Stimulated activated CD4-positive, alpha-beta T cell treated with anti-CD3 and anti-CD28 coated beads, Interleukin-1b, Interleukin-23, amount 100 ng/mL, for 48 hours (primary cell): Measurements from ENCODE around the gene ZNF599.

Experiments
- DNase-seq: peaks from one replicate; pipeline ENCODE4 v3.0.0-alpha.2; 2020

Gene ZNF599

GRCh38 chr19:34734537-34735103 is 38.4 kb downstream of the ZNF599 start:
- no peak for DNase-seq

GRCh38 chr19:34733746-34734536 is 39.1 kb downstream of the ZNF599 start, which contains the start of gene ZNF181:
ZNF181 (plus strand) TSS chr19:34734243; CDS start chr19:34735038, 795 bp downstream.
- DNase-seq: peak; percentile 83

DNA sequence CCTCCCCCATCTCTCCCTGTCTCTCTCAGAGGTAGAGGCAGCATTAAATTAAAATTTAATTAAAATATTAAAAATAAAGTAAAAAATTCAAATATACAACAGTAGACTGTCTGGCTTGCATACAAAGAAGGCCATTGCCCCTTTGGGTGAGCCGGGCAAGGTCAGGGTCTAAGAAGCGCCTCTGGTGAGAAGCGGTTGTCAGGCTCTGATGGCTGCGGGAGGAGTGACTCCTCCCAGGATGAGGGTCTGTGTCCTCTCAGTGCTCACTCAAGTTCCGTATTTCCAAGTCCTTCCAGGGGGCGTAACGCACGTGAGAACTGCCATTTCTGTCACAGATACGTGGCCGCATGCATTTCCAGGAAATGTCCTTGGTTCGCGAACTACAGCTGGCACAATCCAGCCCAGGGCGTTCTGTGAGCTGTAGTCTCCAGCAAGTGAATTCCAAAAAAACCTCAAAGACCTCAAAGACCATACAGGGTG is 39.7 kb downstream of the ZNF599 start:
- DNase-seq: no peak

DNA sequence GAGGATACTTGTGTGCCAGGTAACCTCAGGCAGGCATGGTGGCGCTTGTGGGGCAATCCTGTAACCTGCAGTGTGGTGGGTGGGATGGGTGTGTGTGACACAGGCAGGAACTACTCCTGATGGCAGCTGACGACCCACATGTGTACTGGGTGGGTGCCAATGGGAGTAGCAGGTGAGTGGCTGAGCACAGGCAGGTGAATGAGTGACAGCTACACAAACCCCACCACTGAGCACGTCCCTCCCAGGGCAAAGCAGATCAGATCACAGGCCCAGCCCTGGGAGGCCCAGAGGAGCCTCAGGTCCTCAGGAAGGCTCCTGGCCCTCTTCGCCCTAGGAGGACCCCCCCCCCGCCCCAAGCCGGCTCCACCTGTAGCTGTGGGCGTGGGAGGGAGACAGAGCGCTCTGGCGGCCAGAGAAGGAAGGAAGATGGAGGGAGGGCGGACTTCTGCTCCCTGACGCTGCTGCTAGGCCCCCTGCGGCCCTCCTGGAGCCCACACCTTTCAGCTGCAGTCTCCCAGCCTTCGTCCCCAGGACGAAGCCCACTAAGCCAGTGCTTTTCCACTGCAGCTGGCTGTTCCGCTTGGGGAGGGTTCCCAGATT is 40.3 kb downstream of the ZNF599 start:
- no peak for DNase-seq

GRCh38 chr19:34731964-34732363 is 41.1 kb downstream of the ZNF599 start:
- DNase-seq: no peak

DNA sequence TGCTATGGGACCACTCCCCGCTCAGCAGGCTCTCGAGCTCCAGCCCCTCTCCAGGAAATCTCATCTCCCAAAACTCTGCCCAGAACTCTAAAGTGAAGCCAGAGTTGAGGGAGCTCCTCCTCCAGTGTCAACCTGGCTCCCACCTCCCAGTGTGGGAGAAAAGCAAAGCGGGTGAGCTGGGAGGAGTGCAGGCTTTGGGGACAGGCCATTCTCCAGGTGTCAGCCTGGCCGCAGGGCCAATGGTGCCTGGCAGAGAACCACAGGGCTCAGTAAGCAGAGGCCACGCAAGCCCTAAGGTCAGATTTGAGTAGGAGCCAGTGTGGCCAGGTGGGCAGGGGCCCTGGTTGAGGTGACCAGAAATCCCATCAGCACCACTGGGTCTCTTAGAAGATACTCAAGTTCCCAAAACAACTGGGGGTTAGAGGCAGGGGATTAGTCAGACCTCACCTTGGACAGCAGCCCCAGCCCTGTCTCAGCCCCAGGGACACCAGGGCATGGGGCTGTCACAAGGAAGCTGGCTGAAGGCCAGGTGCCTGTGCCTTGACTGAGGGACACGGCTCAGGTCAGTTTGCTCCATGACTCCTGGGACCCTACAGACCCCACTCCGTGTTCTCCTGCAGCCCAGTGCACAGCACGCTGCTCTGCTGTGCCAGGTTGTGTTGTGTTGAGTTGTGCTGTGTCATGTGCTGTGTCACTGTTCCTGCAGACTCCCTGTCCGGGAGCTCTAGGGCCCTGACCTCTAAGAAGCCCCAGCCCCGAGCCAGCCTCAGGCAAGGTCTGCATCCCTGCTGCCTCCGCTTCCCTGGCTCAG is 41.8 kb downstream of the ZNF599 start:
- DNase-seq: no peak

DNA sequence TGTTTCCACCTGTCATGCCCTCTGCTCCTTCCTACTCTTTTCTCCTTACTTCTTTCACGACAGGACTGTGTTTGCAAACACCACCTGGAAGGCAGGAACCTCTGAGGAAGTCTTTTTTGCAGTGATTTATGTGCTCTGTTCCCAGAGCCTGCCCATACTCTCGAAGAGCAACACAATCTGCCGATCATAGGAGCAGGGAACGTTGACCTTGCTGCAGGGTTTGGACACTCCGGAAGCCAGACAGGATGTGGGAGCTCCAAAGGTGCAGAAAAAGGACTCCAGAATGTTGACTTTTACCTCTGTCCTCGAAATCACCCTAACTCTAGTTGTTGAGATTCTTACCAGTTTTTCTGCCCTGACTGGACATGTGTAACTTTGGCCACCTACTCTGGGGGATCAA is 47.6 kb downstream of the ZNF599 start:
- DNase-seq: no peak

DNA sequence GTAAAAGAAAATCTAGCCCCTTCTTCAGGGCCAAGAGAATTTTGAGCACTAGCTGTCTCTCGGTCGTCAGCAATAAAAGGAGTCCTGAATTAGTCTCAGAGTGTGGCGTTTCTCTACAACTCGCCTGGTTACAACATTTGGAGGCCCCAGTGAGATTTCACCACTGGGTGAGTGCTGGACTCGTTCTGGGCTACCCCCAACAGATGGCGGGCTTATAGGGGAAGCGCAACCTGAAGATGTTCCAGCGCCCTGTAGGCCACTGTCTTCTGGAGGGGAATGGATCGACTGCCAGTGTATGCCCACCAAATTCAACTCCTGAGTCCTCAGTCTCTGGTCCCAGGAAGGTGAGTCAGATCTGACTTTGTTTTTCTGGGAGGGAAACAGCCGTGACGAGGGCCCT is 50.7 kb downstream of the ZNF599 start:
- DNase-seq: no peak

GRCh38 chr19:34715357-34715756 is 57.7 kb downstream of the ZNF599 start:
- DNase-seq: no peak

- no peak for DNase-seq
Measured at GRCh38 chr19:34713262-34713637, 59.8 kb downstream of the ZNF599 start.

GRCh38 chr19:34712395-34713261 is 60.4 kb downstream of the ZNF599 start:
- peak; percentile 46 for DNase-seq

GRCh38 chr19:34711890-34712289 is 61.1 kb downstream of the ZNF599 start:
- no peak for DNase-seq
